ENCODE data around the gene HIGD2A. TPM values are rescaled to one million over a fixed set of nuclear protein-coding genes. Genes with fewer than 3 reads are reported as not detected.

The HIGD2A gene
- total RNA-seq, 1 donor from 2014 or later, result 103 TPM

GRCh38 chr5:176366232-176366894 lies 22.2 kb upstream of the HIGD2A start:
- Mint-ChIP-seq H3K36me3 (ENCODE audit: low read depth, unreplicated experiment) (peaks cover 8% of the 10 kb centered on the region), H3K27me3 (ENCODE audit: low read depth, unreplicated experiment) (peaks cover 5% of the 10 kb centered on the region), H3K27ac (ENCODE audit: unreplicated experiment) (no peak overlapping the region), H3K9me3 (ENCODE audit: unreplicated experiment) (peaks cover 2% of the 10 kb centered on the region), H3K4me3 (ENCODE audit: unreplicated experiment) (peak overlapping the region; percentile 85), H3K4me1 (ENCODE audit: low read depth, unreplicated experiment) (peaks cover 9% of the 10 kb centered on the region)
- H3K4me3 ChIP-seq (ENCODE audit: insufficient read depth, low read depth, low read length), result peak overlapping the region; percentile 77
- no peak for FAIRE-seq
- H3K79me2 ChIP-seq (ENCODE audit: insufficient read depth, low read length), result peaks cover 11% of the 10 kb centered on the region
- H3K4me2 ChIP-seq (ENCODE audit: low read length), result peak overlapping the region; percentile 97
- H3K4me1 ChIP-seq (ENCODE audit: insufficient read depth, low read length), result peaks cover 18% of the 10 kb centered on the region
- peak overlapping the region; percentile 96 for H2AFZ ChIP-seq (ENCODE audit: low read depth, low read length)
- H4K20me1 ChIP-seq (ENCODE audit: insufficient read depth, low read length), result peaks cover 9% of the 10 kb centered on the region
- TF ChIP-seq, protein P1, sequence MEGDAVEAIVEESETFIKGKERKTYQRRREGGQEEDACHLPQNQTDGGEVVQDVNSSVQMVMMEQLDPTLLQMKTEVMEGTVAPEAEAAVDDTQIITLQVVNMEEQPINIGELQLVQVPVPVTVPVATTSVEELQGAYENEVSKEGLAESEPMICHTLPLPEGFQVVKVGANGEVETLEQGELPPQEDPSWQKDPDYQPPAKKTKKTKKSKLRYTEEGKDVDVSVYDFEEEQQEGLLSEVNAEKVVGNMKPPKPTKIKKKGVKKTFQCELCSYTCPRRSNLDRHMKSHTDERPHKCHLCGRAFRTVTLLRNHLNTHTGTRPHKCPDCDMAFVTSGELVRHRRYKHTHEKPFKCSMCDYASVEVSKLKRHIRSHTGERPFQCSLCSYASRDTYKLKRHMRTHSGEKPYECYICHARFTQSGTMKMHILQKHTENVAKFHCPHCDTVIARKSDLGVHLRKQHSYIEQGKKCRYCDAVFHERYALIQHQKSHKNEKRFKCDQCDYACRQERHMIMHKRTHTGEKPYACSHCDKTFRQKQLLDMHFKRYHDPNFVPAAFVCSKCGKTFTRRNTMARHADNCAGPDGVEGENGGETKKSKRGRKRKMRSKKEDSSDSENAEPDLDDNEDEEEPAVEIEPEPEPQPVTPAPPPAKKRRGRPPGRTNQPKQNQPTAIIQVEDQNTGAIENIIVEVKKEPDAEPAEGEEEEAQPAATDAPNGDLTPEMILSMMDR (IDR thresholded peaks at IDR 0.05; ENCODE audit: insufficient read depth, low read depth, low read length), result no peak
- TF ChIP-seq EZH2 (IDR thresholded peaks at IDR 0.05; ENCODE audit: insufficient read depth, low read length), result no peak
- H3K27me3 ChIP-seq (ENCODE audit: insufficient read depth, low read length), result no peaks in the 10 kb centered on the region
- H3K27ac ChIP-seq (ENCODE audit: low read depth, low read length), result peak overlapping the region; percentile 22
- H3K36me3 ChIP-seq (ENCODE audit: insufficient read depth, low read length), result peaks cover 16% of the 10 kb centered on the region
- H3K9ac ChIP-seq (ENCODE audit: low read length), result peak overlapping the region; percentile 83
- H3K9me3 ChIP-seq (ENCODE audit: insufficient read depth, low read depth, low read length), result no peaks in the 10 kb centered on the region
- DNase-seq (ENCODE audit: low read depth), result peak; percentile 11

DNA sequence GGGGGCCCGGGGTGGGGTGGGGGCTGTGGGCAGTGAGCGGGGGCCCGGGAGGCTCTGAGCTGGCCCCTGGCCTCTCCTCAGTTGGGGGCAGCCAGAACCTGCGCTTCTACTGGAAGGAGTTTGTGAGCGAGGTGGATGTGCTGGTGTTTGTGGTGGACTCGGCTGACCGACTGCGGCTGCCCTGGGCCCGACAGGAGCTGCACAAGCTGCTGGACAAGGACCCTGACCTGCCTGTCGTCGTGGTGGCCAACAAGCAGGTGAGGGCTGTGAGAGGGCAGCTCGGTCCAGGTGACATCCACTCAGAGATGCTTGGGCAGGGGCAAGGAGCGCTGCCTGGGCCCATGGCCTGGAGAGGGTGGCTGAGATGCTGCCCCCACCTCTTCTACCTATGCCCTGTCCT lies 19.8 kb upstream of the HIGD2A start:
- H4K20me1 ChIP-seq (ENCODE audit: insufficient read depth, low read length), result peaks cover 9% of the 10 kb centered on the region
- no peak overlapping the region for H3K9ac ChIP-seq (ENCODE audit: low read length)
- H3K4me3 ChIP-seq (ENCODE audit: insufficient read depth, low read depth, low read length), result no peak overlapping the region
- no peak for TF ChIP-seq EZH2 (IDR thresholded peaks at IDR 0.05; ENCODE audit: insufficient read depth, low read length)
- TF ChIP-seq, protein P1 (IDR thresholded peaks at IDR 0.05; ENCODE audit: insufficient read depth, low read depth, low read length), result no peak
- H3K9me3 Mint-ChIP-seq (ENCODE audit: unreplicated experiment), result peaks cover 2% of the 10 kb centered on the region
- no peak overlapping the region for H3K27ac ChIP-seq (ENCODE audit: low read depth, low read length)
- peaks cover 9% of the 10 kb centered on the region for H3K79me2 ChIP-seq (ENCODE audit: insufficient read depth, low read length)
- DNase-seq (ENCODE audit: low read depth) (no peak), FAIRE-seq (no peak)
- H3K9me3 ChIP-seq (ENCODE audit: insufficient read depth, low read depth, low read length), result no peaks in the 10 kb centered on the region
- no peak overlapping the region for H2AFZ ChIP-seq (ENCODE audit: low read depth, low read length)
- no peak overlapping the region for H3K4me2 ChIP-seq (ENCODE audit: low read length)
- peaks cover 4% of the 10 kb centered on the region for H3K27me3 Mint-ChIP-seq (ENCODE audit: low read depth, unreplicated experiment)
- H3K27ac Mint-ChIP-seq (ENCODE audit: unreplicated experiment), result no peak overlapping the region
- H3K4me1 ChIP-seq (ENCODE audit: insufficient read depth, low read length), result peaks cover 14% of the 10 kb centered on the region
- H3K4me3 Mint-ChIP-seq (ENCODE audit: unreplicated experiment), result no peak overlapping the region
- no peaks in the 10 kb centered on the region for H3K27me3 ChIP-seq (ENCODE audit: insufficient read depth, low read length)
- peaks cover 8% of the 10 kb centered on the region for H3K36me3 Mint-ChIP-seq (ENCODE audit: low read depth, unreplicated experiment)
- H3K36me3 ChIP-seq (ENCODE audit: insufficient read depth, low read length), result peaks cover 16% of the 10 kb centered on the region
- H3K4me1 Mint-ChIP-seq (ENCODE audit: low read depth, unreplicated experiment), result peaks cover 11% of the 10 kb centered on the region

Measured in astrocyte (in vitro differentiated cells and primary cell).